ENCODE measurements around the gene DERL3.

Gene DERL3

GRCh38 chr22:23840026-23840425 lies 1.2 kb upstream of the DERL3 start:
- TF ChIP-seq ZNF274 (IDR thresholded peaks at IDR 0.05; ENCODE audit: low read depth, low read length), result no peak
- H3K4me3 ChIP-seq (ENCODE audit: low read length), result no peak overlapping the region

GRCh38 chr22:23837911-23838680 lies 710 bp downstream of the DERL3 start:
- no peak for TF ChIP-seq ZNF274 (IDR thresholded peaks at IDR 0.05; ENCODE audit: low read depth, low read length)
- H3K4me3 ChIP-seq (ENCODE audit: low read length), result peak overlapping the region; percentile 57; the same call in 1 of the 2 replicates

- peak overlapping the region; percentile 57; the same call in 1 of the 2 replicates for H3K4me3 ChIP-seq (ENCODE audit: low read length)
- TF ChIP-seq ZNF274 (IDR thresholded peaks at IDR 0.05; ENCODE audit: low read depth, low read length), result no peak
These were observed 1.3 kb downstream of the DERL3 start for GRCh38 chr22:23837496-23837859.

GRCh38 chr22:23836692-23837495 lies 1.9 kb downstream of the DERL3 start:
- H3K4me3 ChIP-seq (ENCODE audit: low read length), result no peak overlapping the region
- TF ChIP-seq ZNF274 (IDR thresholded peaks at IDR 0.05; ENCODE audit: low read depth, low read length), result no peak

- no peak overlapping the region for H3K4me3 ChIP-seq (ENCODE audit: low read length)
- no peak for TF ChIP-seq ZNF274 (IDR thresholded peaks at IDR 0.05; ENCODE audit: low read depth, low read length)
These were observed 2.5 kb downstream of the DERL3 start for GRCh38 chr22:23836281-23836680.

GRCh38 chr22:23835484-23836144 lies 3.2 kb downstream of the DERL3 start:
- no peak for TF ChIP-seq ZNF274 (IDR thresholded peaks at IDR 0.05; ENCODE audit: low read depth, low read length)
- no peak overlapping the region for H3K4me3 ChIP-seq (ENCODE audit: low read length)

- TF ChIP-seq ZNF274 (IDR thresholded peaks at IDR 0.05; ENCODE audit: low read depth, low read length), result no peak
- H3K4me3 ChIP-seq (ENCODE audit: low read length), result no peak overlapping the region
These were observed 3.9 kb downstream of the DERL3 start for GRCh38 chr22:23834793-23835483.

GRCh38 chr22:23834406-23834792 lies 4.4 kb downstream of the DERL3 start:
- no peak for TF ChIP-seq ZNF274 (IDR thresholded peaks at IDR 0.05; ENCODE audit: low read depth, low read length)

GRCh38 chr22:23833911-23834317 lies 4.9 kb downstream of the DERL3 start:
- no peak overlapping the region for H3K4me3 ChIP-seq (ENCODE audit: low read length)
- TF ChIP-seq ZNF274 (IDR thresholded peaks at IDR 0.05; ENCODE audit: low read depth, low read length), result no peak

More at GRCh38 chr22:23834406-23834792, 4.4 kb downstream of the DERL3 start:
- H3K4me3 ChIP-seq (ENCODE audit: low read length), result no peak overlapping the region

DNA sequence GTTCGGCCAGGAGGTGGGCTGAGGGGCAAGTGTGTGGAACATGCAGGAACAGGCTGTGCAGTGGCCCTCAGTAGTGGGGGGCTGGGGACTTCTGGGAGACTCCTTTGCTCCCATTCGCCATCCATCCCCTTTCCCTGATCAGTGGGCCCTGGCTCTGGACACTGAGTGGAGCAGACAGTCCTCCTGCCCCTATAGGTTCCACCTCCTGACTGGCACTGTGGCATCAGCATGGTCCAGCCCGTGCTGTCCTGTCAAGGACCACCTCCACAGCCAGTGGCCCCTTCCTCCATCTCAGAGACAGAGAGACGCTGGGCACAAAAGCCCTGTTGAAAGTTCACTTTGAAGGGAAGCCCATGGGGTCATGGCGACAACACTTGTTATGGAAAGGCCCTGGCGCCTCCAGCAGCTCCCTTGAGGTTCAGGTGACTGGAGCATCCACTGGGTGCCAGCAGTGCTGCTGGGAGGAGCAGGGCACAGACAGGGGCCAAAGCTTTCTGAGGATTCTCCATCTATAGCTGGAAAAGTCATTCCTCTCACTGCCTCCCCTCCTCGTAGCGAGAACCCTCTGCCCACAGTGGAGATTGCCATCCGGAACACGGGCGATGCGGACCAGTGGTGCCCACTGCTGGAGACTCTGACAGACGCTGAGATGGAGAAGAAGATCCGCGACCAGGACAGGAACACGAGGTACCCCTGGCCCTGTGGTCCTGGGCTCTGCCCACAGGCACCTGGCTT lies 5.6 kb downstream of the DERL3 start:
- no peak for TF ChIP-seq ZNF274 (IDR thresholded peaks at IDR 0.05; ENCODE audit: low read depth, low read length)
- no peak overlapping the region for H3K4me3 ChIP-seq (ENCODE audit: low read length)

DNA sequence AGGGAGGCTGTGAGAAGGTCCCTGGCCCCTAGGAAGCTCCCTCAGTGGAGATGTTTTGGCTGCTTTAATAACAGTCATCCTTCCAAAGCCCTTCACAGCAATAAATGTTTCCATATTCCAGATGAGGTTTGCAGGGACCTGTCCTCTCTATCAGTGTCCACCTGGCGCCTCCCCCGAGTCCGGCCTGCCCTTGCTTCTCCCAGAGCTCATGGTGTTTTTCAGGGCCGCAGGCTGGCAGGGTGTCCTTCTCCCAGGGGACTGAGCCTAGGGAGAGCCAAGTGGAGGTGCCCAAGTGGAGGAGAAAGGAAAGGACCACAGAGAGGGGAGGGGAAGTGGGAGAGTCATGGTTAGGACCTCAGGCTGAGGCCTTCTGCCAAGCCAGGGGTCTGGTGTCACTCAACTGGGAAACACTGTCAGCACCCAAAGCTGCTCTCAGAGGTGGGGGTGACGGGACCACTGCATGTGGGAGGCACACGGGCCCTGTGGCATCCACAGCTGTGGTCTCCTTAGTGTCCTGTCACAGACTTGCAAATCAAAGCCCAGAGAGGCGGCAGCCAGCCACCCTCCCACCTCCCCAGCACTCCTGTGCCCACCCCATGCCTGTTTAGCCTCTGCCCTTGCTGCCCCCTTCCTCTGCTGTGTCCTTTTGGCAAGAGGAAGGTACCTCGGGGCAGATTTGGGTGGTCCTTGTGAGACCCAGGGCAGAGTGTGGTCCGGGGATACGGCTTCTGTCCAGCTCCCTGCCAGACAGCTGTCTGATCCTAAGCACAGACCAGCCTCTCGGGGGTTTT lies 6.4 kb downstream of the DERL3 start:
- no peak for TF ChIP-seq ZNF274 (IDR thresholded peaks at IDR 0.05; ENCODE audit: low read depth, low read length)
- H3K4me3 ChIP-seq (ENCODE audit: low read length), result no peak overlapping the region

DNA sequence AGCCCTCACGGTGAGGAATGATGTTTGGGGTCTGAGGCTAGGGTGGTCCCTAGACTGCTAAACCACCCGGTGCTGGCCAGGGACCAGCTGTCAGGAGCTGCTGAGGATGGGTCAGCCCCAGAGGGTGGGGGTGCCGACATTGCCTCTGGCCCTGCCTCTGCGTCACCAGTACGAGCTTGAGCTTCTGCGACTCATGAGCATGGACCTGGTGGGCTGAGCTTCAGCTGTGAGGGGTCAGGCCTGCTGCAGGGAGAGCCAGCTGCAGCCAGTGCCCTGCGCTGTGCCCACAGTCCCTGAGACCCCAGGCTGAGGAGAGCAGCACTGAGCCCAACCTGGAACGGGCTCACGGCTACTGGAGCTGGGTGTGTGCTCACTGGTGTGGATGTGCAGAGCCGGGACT lies 7.0 kb downstream of the DERL3 start:
- H3K4me3 ChIP-seq (ENCODE audit: low read length), result no peak overlapping the region
- TF ChIP-seq ZNF274 (IDR thresholded peaks at IDR 0.05; ENCODE audit: low read depth, low read length), result no peak

DNA sequence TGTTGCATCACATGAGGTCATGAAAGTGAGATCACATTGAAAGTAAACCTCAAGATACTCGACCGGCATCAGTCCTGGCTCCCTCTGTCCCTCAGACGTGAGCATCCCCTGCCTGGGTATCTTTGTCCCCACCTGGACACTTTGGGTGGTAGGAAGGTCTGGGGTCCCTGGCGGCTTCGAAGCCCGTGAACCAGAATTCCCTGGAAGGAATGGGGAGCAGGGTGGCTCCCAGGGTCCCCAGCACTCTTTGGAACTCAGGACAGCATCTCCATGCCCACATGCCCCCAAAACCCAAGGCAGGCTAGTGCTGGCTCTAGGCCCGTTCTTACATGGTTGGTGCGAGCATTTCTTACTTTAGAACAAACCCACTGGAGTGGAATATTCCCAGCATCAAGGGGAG lies 7.5 kb downstream of the DERL3 start:
- no peak for TF ChIP-seq ZNF274 (IDR thresholded peaks at IDR 0.05; ENCODE audit: low read depth, low read length)
- no peak overlapping the region for H3K4me3 ChIP-seq (ENCODE audit: low read length)
